K562 (cell line): ENCODE measurements around the gene TEPSIN.

ENCODE experiments used
- CTCF ChIP-seq, 3 experiments: IDR thresholded peaks in 2 of 3; conservative IDR thresholded peaks in 1 of 3; 2 replicates each; pipeline ENCODE4 v1.5.1; 2011 to 2012; ENCODE audit warnings: low read length in 3 of 3, mild to moderate bottlenecking in 3 of 3, control low read depth in 2 of 3, improper control_type of control experiment in 1 of 3, inconsistent platforms in 1 of 3, low read depth in 1 of 3, mixed read lengths in 1 of 3, moderate library complexity in 1 of 3; ENCODE audit not compliant: insufficient read depth in 2 of 3
- ELK3 ChIP-seq: fragments of 450-650 bp; formaldehyde crosslinking; IDR thresholded peaks from 2 replicates; pipeline ENCODE4 v1.4.0; 2020; ENCODE audit warnings: mild to moderate bottlenecking
- FOSL1 ChIP-seq: fragments of 200-800 bp; sonication (Bioruptor generic); conservative IDR thresholded peaks from 2 replicates; pipeline ENCODE4 v1.6.1; 2016; ENCODE audit warnings: missing genetic modification characterization, missing compliant biosample characterization
- FOXK1 ChIP-seq: sonication (generic); formaldehyde crosslinking; IDR thresholded peaks from 2 replicates; pipeline ENCODE4 v1.8.0; 2022; ENCODE audit warnings: missing genetic modification reagents, mild to moderate bottlenecking, borderline replicate concordance
- GABPA ChIP-seq: fragments of 200-800 bp; sonication (Bioruptor generic); conservative IDR thresholded peaks from 2 replicates; pipeline ENCODE4 v1.6.1; 2016; ENCODE audit warnings: low read depth, missing genetic modification characterization, missing compliant biosample characterization
- GMEB1 ChIP-seq: fragments of 250-450 bp; sonication (Bioruptor Pico); IDR thresholded peaks from 2 replicates; pipeline ENCODE4 v1.4.0; 2020; ENCODE audit warnings: mild to moderate bottlenecking
- HMGXB4 ChIP-seq: sonication (generic); formaldehyde crosslinking; IDR thresholded peaks from 2 replicates; pipeline ENCODE4 v1.8.1; 2023; ENCODE audit warnings: mild to moderate bottlenecking, missing genetic modification reagents
- NR3C1 ChIP-seq: sonication (generic); formaldehyde crosslinking; IDR thresholded peaks from 2 replicates; pipeline ENCODE4 v1.8.1; 2022; ENCODE audit warnings: missing genetic modification reagents
- RNF219 ChIP-seq: fragments of 250-450 bp; sonication (Bioruptor Pico); IDR thresholded peaks from 2 replicates; pipeline ENCODE4 v1.5.0; 2022; ENCODE audit warnings: mild to moderate bottlenecking
- YY1 ChIP-seq, 3 experiments: IDR thresholded peaks; 2 replicates each; pipeline ENCODE4 v1.6.1; 2011; ENCODE audit warnings: low read length in 2 of 3, mild to moderate bottlenecking in 2 of 3, moderate library complexity in 2 of 3, borderline replicate concordance in 1 of 3, control low read depth in 1 of 3, low read depth in 1 of 3; ENCODE audit not compliant: insufficient read depth in 3 of 3, insufficient replicate concordance in 2 of 3, control insufficient read depth in 1 of 3, insufficient read length in 1 of 3; ENCODE audit errors: extremely low read depth in 1 of 3
- ZNF121 ChIP-seq: sonication (generic); formaldehyde crosslinking; conservative IDR thresholded peaks from 2 replicates; pipeline ENCODE4 v1.8.0; 2022; ENCODE audit warnings: missing genetic modification reagents

- TF ChIP-seq CTCF (IDR thresholded peaks at IDR 0.05 in 2 of 3, conservative IDR thresholded peaks at IDR 0.05 in 1 of 3; ENCODE audit: insufficient read depth in 2 of 3, low read depth in 1 of 3, low read length in 3 of 3) (no peak), HMGXB4 (CRISPR knock-in tag) (no peak), FOXK1 (CRISPR knock-in tag) (no peak), GMEB1 (no peak), RNF219 (CRISPR knock-in tag) (no peak), NR3C1 (CRISPR knock-in tag) (no peak), YY1 (IDR thresholded peaks at IDR 0.05; ENCODE audit: borderline replicate concordance in 1 of 3, control insufficient read depth in 1 of 3, extremely low read depth in 1 of 3, insufficient read depth in 3 of 3, insufficient read length in 1 of 3, insufficient replicate concordance in 2 of 3, low read depth in 1 of 3, low read length in 2 of 3) (no peak), GABPA (no peak), ZNF121 (CRISPR knock-in tag) (no peak), ELK3 (CRISPR knock-in tag) (no peak), FOSL1 (tag) (no peak)
Measured at GRCh38 chr17:81241203-81241602, 2.3 kb upstream of the TEPSIN start.
